HG03575 (cell line): ENCODE data around the gene DDX4.
"Not testable (repeated sequence)": the region's sequence is repeated elsewhere in the genome, so short reads cannot be mapped to it uniquely, and the experiment has no call there.

Experiments
- ATAC-seq: cut with Tn5 transposase; IDR thresholded peaks from one replicate; pipeline ENCODE4 v1.9.1; 2021; ENCODE audit not compliant: unreplicated experiment, insufficient number of reproducible peaks, low FRiP score; ENCODE audit errors: extremely low read depth

Gene DDX4

DNA sequence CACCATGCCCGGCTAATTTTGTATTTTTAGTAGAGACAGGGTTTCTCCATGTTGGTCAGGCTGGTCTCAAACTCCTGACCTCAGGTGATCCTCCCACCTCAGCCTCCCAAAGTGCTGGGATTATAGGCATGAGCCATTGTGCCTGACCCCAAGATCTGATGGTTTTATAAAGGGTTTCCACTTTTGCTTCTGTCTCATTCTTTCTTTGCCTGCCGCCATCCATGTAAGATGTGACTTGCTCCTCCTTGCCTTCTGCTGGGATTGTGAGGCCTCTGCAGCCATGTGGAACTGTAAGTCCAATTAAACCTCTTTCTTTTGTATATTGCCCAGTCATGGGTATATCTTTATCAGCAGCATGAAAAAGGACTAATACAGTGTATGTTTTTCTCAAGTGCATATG lies 18.8 kb upstream of the DDX4 start:
- not testable (repeated sequence) for ATAC-seq

DNA sequence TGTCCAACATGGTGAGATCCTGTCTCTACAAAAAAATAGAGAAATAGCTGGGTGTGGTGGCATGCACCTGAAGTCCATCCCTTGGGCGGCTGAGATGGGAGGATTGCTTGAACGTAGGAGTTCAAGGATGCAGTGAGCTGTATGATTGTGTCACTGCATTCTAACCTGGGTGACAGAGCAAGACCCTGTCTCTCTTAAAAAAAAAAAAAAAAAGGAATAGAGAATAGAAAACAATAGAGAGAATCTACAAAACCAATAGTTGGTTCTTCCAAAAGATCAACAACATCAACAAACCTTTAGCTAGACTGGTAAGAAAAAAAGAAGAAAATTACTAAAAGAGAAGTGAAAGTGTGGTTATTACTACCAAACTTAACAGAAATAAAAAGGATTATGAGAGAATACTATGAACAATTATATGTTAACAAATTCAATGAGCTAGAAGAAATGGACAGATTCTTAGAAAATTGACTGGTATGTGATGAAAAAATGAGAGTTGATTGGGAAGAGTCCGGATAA lies 17.6 kb upstream of the DDX4 start:
- ATAC-seq: no peak

DNA sequence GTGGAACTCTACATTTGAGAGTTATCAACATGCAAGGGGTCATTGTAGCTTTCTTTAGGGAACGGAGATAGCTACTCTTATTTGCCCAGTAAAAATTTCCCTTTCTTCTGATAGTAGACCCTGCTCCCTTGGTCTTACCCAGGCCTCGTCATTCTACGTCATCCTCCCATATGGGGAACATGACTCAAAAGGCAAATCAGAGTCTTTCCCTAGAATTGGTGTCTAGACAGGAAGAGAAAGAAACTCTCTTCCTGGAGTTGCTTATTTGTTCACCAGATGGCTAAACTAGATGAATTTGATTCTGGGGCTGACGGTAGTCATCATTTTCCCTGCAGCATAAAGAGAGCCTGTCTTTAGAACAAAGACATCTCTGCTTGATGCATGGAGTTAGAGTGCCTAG lies 13.6 kb upstream of the DDX4 start:
- ATAC-seq: no peak

DNA sequence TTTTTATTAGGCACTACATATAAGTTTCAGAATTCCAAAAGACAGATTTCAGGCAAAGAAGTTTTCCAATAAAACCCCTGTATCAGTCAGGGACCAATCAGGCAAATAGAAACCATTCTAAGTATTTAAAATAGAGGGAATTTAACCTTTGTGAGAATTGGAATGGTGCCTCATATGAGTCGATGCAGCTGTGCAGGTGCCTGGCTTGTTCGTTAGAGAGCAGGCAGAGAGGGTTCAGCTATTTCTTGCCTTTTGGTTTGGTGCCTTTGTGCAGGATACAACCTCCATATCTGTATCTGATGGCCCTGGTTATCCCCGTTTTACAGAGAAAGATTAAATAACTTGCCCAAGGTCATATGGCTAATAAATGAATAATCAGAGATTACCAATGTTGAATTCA lies 6.0 kb upstream of the DDX4 start:
- ATAC-seq: no peak

DNA sequence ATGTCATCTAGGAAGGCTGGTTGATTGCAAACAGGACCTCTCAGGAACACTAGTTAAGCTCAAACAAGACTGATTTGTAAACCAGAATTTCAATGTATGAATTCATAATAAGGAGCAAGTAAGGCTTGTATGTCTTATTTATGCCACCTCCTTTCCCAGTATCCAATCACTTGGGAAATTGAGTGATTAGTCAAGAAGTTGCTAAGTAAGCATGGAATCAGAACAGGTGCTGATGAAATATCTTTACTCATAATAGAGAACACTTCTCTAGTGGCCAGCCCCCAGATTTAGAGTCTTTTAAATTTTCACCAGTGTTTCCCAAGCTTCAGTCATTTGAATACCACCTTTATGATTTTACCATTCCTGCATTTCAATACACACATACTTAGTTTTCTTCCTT lies 5.3 kb upstream of the DDX4 start:
- no peak for ATAC-seq

DNA sequence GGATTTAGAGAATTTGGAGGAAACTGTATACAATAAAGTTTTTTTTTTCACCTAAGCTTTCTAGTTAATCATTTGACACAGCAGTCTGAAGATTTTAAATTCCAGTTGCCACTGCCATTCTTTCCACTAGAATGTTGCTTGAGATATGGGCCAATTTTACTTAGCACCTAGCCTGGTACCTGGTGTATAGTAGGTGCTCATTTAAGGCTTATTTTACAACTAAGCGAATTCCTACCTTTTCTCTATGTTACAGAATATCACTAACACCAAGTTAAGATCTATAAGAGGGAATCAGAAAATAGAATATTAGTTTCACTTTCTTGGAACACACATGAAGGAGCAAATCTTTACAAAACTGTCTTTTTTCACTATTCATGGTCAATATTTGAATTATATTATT lies 3.2 kb upstream of the DDX4 start:
- ATAC-seq: no peak

DNA sequence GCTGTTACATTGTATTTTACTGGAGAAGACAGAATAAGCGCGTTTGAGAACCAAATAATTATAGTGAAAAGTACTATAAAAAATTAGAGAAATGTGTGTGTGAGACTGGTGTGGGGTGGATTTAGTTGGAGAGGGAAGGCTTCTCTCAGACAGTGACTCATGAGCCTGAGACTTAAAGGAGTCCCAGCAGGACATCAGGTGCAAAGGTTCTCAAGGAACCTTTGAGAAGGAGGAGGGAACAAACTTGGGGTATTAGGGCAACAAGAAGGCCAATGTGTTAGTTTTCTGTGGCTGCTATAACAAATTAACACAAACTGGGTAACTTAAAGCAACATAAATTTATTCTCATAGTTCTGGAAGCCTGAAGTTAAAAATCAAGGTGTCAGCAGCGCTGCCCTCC lies 4.9 kb downstream of the DDX4 start:
- no peak for ATAC-seq

DNA sequence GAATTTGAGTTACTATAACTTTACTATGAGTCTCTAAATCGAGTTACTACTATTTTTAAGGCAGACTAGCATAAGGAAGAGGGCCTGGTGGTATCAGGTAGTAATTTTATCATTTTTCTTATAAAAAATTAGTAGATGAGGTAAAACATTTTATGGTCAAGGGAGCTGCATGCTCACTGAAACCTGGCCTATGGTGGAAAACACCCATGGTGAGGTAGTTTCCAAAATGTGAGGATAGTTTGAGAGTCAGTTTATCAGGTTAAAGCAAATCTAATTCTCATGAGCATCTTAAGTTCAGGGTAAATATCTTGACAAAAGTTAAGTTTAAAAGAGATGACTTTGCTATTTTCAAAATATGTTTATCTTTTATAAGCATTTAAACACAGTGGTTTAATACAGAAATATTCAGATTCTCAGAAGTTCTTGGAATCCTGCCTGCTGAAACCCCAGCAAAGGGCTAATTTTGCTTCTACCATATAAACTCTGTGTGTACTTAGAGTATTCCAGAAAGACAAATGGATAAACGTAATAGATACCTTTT lies 10.0 kb downstream of the DDX4 start:
- ATAC-seq: no peak

DNA sequence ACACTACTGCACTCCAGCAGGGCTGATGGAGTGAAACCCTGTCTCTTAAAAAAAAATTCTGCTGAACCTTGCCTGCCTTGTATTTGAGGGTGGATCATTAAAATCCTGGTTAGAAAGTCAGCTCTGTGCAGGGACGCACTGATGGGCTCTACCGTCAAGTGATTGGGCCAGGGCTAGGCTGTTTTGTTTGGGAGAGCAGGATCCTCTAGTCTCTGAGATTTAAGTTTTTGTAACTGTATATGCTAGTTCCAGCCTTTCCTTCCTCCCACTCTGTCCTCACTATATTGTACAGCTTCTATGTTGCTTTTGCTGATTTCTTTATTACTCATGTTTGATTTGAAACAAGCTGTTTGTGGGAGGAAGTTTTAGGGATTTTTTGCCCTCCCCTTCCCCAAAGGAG lies 11.5 kb downstream of the DDX4 start:
- ATAC-seq: no peak

DNA sequence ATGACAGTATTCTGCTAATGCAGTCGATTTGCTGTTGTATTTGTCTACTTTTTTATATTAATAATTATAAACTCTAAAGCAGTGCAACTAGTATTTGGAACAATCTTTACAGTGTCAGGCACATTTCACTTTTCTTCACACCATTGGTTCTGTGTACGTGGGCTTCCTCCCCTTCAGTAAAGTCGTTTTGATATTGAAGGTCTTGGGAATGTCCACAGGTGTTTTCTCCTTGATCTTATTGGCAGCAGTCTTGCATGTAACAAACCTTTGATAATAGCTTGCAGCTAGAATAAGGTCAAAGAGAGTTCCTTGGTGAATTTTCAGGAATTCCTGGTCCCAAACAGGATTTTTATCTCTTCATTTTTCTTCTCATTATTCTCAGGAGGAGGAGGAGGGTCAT lies 12.2 kb downstream of the DDX4 start:
- ATAC-seq: no peak

DNA sequence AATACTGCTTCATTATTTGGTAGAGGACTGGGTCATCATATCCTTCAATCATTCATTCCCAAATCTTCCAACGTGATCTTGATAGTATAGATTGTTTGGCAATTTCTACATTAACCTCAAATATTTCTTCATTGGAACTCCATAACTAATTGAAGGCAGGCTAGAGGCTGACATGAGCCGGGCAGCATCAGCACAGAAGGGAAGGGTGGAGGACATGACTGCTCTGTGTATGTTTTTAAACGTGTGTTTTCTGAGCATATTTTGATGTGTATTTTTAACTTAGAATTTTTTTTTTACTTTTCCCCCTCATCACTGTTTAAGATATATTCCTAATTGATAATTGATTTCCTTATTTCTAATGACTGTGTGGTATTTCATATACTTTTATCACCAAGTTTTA lies 12.6 kb downstream of the DDX4 start:
- no peak for ATAC-seq

DNA sequence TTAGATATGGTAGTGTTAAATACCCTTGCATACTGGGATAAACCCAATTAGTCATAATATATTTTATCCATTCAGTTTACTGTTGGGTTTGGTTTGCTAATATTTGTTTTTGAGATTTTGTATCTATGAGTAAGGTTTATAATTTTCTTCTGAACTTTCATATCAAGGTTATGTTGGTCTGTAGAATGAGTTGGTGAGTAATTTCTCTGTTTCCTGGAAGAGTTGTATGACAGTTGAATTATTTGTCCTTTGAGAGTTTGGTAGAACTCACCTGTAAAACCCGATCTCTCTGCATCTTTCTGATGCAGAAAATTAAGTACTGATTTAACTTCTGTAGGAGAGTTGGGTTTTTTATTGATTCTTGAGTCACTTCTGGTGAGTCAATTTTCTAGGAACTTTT lies 20.4 kb downstream of the DDX4 start:
- ATAC-seq: no peak

DNA sequence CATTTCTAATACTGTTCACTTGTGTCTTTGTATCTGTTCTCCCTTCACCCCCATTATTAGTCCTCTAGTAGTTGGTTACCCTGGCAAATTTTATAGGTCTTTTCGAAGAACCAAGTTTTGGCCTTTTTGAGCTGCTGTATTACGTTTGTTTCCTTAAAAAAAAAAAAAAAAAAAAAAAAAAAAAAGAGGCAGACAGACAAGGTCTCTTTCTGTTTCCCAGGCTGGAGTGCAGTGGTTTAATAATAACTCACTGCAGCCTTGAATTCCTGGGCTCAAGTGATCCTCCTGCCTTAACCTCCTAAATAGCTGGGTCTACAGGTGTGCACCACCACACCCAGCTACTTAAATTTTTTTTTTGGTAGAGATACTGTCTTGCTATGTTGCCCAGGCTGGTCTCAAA lies 20.9 kb downstream of the DDX4 start:
- ATAC-seq: no peak

DNA sequence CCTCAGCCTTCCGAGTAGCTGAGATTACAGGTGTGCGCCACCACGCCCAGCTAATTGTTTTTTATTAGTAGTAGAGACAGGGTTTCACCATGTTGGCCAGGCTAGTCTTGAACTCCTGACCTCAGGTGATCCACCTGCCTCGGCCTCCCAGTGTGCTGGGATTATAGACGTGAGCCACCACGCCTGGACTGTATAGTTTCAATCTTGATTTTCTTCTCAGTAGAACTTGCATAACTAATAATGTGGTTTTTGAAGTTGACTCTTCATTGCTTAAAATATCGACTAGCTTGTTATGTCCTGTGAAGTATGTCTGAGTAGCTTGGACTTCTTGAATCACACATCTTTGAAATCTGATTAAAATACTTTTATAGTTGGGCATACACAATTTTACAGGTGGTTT lies 23.9 kb downstream of the DDX4 start:
- ATAC-seq: not testable (repeated sequence)

DNA sequence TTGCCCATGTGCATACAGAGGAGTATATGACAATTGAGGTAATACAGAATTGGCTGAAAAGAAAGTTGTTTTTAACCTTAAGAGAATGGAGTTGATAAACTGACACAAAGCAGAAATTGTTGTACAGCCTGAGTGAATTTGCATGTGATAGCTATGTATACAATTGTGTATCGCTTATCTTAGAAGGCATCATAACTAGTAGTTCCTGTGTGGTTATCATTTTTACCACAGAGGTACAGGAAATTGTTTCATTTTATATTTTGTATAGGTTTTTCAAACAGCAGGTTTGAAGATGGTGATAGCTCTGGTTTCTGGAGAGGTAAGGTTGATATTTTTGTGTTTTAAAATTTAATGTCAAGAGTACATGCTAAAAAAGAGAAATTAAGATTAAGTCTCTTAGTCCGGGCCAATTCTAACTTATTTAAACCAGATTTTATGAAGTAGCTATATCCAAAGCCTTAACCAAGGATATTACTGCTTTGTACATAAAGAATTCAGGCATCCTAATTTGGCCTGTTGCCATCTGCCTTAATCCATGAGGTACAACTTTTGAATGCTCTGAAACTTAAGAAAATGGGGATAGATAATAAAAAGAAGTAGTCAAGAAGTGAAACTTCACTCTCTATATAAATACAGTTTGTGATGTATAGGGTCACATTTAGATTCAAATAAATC lies 26.0 kb downstream of the DDX4 start:
- ATAC-seq: peak; percentile 51

DNA sequence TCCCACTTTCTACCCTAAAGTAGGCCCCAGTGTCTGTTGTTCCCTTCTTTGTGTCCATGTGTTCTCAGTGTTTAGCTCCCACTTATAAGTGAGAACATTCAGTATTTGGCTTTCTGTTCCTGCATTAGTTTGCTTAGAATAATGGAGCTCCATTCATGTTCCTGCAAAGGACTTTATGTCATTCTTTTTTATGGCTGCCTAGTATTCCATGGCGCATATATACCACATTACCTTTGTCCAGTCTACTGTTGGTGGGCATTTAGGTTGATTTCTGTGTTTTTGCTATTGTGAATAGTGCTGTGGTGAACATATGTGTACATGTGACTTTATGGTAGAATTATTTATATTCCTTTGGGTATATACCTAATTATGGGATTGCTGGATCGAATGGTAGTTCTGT lies 30.4 kb downstream of the DDX4 start:
- no peak for ATAC-seq

DNA sequence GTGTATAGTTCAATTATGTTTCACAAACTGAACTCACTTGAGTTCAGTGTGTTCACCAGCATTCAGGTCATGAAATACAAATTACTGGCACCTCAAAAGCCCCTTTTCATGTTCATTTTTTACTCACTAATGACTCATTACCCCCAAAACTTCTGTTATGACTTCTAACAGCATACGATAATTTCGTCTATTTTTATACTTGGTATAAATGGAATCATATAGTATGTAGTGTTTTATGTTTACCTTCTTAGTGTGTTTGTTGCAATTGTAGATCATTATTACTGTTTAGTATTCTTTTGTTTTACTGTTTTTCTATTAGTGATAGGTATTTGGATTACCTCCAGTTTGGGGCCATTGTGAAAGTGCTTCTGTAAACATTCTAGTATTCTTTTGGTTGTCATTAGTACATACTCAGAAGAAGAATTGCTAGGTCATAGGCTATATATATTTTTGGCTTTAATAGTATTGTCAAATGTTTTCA lies 33.4 kb downstream of the DDX4 start:
- no peak for ATAC-seq

DNA sequence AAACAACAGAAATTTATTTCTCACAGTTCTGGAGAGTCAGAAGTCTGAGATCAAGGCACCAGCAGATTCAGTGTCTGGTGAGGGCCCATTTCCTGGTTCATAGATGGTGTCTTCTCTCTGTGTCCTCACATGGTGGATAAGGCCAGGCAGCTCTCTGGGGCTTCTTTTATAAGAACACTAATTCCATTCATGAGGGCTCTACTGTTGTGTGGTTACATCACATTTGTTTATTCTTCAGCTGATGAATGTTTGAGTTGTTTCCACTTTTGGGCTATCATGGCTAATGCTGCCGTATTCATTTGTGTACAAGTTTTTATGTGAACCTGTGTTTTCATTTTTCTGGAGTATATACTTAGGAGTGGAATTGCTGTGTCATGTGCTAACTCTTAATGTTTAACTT lies 35.2 kb downstream of the DDX4 start:
- no peak for ATAC-seq

DNA sequence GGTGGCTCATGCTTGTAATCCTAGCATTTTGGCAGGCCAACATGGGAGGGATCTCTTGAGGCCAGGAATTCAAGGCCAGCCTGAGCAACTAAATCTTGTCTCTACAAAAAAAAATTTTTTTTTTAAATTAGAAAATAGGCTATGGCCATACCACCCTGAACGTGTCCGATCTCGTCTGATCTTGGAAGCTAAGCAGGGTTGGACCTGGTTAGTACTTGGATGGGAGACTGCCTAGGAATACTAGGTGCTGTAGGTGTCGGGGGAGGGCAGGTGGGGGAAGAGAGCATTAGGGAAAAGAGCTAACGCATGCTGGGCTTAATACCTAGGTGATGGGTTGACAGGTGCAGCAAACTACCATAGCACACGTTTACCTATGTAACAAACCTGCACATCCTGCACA lies 39.5 kb downstream of the DDX4 start:
- ATAC-seq: no peak

DNA sequence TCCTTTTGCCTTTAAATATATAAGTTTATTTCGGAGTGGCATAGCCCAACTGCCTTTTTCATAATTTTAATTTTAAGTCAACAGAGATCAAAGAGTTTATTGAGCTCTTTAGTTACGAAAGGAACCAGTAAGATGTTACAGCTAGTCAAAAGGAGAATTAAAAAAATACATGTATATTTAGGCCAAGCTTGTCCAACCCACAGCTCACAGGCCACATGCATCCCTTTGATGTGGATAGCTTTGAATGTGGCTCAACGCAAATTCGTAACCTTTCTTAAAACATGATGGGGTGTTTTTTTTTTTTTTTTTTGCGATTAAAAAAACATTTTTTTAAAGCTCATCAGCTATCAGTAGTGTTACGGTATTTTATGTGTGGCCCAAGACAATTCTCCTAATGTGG lies 63.1 kb downstream of the DDX4 start:
- no peak for ATAC-seq

DNA sequence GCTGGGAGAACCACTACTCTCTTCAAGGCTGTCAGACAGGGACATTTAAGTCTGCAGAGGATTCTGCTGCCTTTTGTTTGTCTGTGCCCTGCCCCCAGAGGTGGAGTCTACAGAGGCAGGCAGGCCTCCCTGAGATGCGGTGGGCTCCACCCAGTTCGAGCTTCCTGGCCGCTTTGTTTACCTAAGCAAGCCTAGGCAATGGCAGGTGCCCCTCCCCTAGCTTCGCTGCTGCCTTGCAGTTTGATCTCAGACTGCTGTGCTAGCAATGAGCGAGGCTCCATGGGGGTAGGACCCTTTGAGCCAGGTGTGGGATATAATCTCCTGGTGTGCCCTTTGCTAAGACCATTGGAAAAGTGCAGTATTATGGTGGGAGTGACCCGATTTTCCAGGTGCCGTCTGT lies 71.0 kb downstream of the DDX4 start:
- not testable (repeated sequence) for ATAC-seq
